Hindlimb muscle (tissue), 1 donor: ENCODE data around the gene GPC5. TPM values are rescaled to one million over a fixed set of nuclear protein-coding genes. Genes with fewer than 3 reads are reported as not detected.
"Not testable (repeated sequence)": the region's sequence is repeated elsewhere in the genome, so short reads cannot be mapped to it uniquely, and the experiment has no call there.

ENCODE experiments used
- DNase-seq: peaks from one replicate; pipeline ENCODE4 v3.0.0-alpha.2; 2013
- polyA plus RNA-seq: library from polyadenylated mRNA; unstranded; fragments of 120-200 nt; gene quantifications from one replicate; pipeline ENCODE4 v1.2.1, GENCODE V29; 2013; ENCODE audit not compliant: insufficient read length

The GPC5 gene
- polyA plus RNA-seq, result 0.48 TPM

DNA sequence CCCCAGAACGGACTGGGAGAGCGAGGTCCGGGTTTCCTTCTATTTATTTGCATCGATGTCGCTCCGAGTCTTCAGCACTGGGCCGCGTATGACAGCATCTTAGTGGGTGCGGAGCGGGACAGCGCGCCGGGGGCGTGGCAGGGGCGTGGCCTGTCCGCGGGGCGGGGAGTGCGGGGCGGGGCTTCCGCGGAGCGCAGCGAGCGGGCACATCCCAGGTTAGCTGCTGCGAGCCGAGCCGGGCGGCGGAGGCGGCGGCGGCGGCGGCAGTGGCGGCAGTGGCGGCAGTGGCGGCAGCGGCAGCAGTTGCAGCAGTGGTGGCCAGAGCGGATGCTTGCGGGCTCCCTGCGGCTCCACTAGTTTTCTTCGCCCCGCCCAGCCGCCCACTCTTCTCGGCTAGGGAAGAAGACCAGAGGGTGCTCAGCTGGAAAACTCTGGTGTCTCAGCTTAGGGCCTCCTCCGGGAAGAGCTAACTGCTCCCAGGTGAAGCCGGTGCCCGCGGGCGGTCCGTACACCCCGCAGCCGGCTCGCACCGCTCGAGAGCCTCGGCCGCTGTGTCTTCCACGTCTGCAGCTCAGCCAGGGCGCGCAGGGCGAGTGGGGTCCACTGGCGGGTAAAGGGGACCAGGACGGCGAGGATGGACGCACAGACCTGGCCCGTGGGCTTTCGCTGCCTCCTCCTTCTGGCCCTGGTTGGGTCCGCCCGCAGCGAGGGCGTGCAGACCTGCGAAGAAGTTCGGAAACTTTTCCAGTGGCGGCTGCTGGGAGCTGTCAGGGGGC lies at the start of gene GPC5:
Gene GPC5, plus strand, starts transcription at position 209 of the 776 bp plus-strand sequence.
- peak; percentile 51 for DNase-seq

GRCh38 chr13:91348906-91349435 lies 49.5 kb upstream of the GPC5 start:
- DNase-seq, result peak; percentile 96

DNA sequence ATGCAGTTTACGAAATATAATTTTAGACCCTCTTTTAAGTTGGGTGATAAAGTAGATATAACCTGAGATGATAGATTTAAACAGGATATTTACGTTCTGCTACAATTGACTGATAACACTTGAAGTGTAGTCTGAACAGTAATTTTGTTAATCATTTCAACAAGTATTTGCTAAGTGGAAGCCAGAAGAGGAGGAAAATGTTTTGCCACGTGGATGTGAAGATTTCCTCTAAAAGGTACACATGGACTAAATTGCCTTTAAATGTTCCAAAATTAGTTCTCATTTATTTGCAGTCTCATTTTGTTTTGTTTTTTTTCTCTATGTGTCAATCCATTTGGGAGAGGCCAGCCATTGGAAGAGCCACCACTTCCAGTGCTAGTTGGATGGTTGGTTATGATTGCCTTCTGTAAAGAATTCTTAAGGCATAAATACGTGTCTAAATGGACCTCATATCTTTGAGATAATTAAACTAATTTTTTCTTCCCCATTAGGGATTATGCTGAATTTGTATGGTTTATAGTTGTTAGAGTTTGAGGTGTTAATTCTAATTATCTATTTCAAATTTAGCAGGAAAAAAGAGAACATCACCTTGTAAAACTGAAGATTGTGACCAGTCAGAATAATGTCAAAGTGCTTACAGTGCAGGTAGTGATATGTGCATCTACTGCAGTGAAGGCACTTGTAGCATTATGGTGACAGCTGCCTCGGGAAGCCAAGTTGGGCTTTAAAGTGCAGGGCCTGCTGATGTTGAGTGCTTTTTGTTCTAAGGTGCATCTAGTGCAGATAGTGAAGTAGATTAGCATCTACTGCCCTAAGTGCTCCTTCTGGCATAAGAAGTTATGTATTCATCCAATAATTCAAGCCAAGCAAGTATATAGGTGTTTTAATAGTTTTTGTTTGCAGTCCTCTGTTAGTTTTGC lies 48.2 kb upstream of the GPC5 start:
- DNase-seq, result no peak

DNA sequence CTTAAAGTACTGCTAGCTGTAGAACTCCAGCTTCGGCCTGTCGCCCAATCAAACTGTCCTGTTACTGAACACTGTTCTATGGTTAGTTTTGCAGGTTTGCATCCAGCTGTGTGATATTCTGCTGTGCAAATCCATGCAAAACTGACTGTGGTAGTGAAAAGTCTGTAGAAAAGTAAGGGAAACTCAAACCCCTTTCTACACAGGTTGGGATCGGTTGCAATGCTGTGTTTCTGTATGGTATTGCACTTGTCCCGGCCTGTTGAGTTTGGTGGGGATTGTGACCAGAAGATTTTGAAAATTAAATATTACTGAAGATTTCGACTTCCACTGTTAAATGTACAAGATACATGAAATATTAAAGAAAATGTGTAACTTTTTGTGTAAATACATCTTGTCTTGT lies 47.3 kb upstream of the GPC5 start:
- no peak for DNase-seq

- no peak for DNase-seq
These were observed 46.4 kb upstream of the GPC5 start for GRCh38 chr13:91351980-91352379.

DNA sequence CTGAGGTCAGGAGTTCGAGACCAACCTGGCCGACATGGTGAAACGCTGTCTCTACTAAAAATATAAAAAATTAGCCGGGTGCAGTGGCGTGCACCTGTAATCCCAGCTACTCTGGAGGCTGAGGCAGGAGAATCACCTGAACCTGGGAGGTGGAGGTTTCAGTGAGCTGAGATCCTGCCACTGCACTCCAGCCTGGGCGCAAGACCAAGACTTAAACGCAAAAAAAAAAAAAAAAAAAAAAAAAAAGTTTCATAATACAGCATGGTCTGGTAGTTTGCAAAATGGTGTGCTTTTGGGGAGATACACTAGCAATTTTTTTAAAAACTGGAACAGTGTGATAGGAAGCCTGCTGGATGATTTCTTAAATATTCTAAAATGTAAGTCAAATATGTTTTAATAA lies 45.5 kb upstream of the GPC5 start:
- DNase-seq, result not testable (repeated sequence)

DNA sequence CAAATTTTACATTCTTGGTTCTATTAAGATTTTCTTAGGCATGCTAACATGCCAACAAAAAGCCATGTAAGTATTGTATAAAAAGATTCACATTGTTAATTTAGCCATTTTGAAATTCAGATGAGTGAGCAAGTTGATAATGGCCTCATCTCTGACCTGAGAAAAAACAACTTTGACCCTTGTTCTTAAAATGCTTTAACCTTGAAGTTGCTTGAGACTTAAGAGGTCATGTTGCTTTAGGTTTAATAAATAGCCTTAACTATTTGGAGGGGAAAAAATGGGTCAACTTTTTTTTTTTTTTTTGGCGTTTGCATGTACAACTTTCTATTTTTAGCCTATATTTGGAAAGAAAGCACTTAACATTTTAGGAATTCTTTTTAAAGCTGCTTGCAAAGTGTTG lies 44.9 kb upstream of the GPC5 start:
- no peak for DNase-seq

GRCh38 chr13:91355099-91355825 lies 43.2 kb upstream of the GPC5 start:
- no peak for DNase-seq

- no peak for DNase-seq
These were observed 42.4 kb upstream of the GPC5 start for GRCh38 chr13:91355826-91356710.

DNA sequence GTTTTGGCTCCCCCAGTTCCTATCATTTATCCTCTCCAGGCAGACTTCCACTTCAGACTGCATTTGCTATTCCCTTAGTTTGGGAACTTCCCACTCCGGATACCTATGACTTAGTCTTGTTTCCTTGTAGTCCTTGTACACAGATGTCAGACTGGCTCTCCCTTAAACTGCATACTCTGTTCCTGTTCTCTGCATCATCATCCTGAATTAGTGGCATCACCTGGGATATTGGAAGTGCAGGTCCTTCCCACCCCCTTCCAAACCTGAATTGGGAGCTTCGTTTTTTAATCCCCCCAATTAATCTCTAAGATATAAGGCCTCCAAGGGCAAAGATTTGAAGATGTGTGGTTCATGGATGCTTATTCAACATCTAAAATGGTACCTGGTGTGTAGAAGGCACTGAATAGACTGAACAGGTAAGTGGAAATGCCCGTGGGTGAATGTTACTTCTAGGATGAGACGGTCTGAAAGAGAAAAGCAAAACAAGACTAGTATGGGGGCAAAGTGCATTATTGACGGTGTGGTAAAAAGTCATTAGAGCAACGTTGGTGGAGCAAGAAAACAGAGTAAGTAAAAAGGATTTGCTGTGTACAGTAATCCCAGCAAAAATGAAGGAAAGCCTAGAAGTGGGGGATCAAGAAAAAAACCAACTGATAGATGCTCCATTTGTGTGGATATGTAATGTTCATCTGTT lies 41.4 kb upstream of the GPC5 start:
- no peak for DNase-seq

- DNase-seq, result no peak
These were observed 40.6 kb upstream of the GPC5 start for GRCh38 chr13:91357613-91358386.

- DNase-seq, result no peak
These were observed 40.0 kb upstream of the GPC5 start for GRCh38 chr13:91358387-91358782.

DNA sequence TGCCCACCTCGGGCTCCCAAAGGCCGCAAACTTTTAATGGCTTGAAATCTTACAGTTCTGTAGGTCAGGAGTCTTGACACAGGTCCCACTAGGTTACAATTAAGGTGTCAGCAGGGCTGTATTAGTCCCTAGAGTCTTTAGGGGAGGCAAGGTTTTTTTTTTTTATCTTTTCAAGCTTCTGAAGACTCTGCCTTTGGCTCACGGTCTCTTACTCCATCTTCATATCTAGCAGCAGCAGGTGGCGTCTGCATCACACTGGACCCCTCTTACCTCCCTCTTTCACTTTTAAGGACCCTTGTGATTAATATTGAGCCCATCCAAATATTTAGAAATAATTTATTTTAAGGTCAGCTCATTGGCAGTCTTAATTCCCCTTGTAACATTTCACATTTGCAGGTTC lies 39.3 kb upstream of the GPC5 start:
- DNase-seq, result no peak

DNA sequence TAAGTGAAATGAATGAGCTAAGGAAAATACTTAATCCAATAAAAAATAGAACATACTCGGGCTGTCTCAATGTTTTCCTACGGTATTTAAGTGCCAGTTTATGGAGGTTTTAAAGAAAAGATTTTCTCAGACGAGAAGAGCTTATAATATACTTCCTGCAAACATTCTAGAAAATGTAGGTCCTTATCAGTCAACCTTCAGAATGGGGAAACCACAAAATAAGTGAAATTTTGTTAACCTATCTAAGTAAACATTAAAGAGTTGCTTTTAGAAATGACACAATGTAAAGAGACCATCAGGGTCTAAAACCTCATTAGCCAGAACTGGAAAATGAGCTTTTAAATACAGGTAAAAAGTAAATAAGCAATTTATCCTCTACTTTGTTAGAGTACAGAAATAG lies 38.8 kb upstream of the GPC5 start:
- DNase-seq, result no peak

DNA sequence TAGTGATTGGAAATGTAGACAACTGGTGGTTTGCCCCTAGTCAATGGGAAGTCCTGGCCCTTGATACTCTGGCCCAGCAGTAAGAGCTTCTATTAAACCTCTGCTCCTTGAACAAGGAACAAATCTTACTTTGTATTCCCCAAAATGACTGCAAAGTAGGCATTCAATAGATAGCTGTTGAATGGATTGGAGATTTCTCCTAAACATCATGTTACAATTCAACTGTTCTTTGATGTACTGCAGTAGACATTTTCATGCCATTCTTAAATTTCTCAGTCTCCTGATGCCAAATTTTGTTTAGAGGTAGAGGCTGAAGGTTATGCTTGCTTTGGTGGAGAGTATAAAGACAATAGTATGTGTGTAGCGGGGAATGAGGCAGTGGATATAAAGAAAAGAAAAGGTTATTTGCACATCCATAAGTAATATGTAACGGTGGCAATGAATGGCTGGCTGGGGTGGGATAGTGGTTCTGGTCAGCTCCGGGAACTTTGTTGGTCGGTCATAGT lies 38.1 kb upstream of the GPC5 start:
- DNase-seq, result no peak

- DNase-seq, result no peak
These were observed 36.6 kb upstream of the GPC5 start for GRCh38 chr13:91361755-91362271.

DNA sequence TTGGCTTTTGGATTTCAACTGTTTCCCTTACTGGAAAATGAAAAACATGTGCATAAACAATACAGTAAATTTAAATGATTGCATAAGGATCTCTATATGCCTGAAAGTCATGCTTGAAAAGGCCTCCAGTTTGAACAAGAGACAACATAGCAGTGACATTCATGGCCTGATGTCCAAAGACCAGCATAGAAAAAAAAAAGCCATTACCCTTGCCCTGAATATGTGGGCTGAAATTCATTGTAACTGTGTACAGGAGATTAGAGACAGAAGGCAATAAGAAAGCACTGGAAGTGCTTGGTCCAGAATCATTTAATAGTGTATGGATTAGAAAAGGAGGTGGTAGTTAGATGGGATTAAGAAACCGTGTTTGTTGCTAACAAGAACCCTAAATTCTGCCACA lies 35.5 kb upstream of the GPC5 start:
- no peak for DNase-seq

- no peak for DNase-seq
These were observed 30.3 kb upstream of the GPC5 start for GRCh38 chr13:91368101-91368500.

- DNase-seq, result no peak
These were observed 29.6 kb upstream of the GPC5 start for GRCh38 chr13:91368676-91369440.
